ENCODE data around the gene EFL1.
"Not testable (repeated sequence)": the region's sequence is repeated elsewhere in the genome, so short reads cannot be mapped to it uniquely, and the experiment has no call there.

EFL1 gene

DNA sequence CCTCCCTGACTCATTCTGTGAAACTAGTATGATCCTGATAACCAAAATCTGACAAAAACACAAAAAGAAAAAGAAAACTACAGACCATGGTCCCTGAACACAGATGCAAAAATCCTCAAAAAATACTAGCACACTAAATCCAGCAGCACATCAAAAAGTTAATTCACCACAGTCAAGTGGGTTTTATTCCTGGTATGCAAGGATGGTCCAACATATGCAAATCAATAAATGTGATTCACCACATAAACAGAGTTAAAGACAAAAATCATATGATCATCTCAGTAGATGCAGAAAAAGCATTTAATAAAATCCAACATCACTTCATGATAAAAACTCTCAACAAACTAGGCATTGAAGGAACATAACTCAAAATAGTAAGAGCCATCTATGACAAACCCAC is 12.9 kb upstream of the EFL1 start:
- DNase-seq = no peak

GRCh38 chr15:82272154-82272553 is 9.6 kb upstream of the EFL1 start:
- DNase-seq = no peak

- DNase-seq = not testable (repeated sequence)
Observed at GRCh38 chr15:82268454-82268853, 5.9 kb upstream of the EFL1 start.

- not testable (repeated sequence) for DNase-seq
Observed at GRCh38 chr15:82267137-82267536, 4.6 kb upstream of the EFL1 start.

DNA sequence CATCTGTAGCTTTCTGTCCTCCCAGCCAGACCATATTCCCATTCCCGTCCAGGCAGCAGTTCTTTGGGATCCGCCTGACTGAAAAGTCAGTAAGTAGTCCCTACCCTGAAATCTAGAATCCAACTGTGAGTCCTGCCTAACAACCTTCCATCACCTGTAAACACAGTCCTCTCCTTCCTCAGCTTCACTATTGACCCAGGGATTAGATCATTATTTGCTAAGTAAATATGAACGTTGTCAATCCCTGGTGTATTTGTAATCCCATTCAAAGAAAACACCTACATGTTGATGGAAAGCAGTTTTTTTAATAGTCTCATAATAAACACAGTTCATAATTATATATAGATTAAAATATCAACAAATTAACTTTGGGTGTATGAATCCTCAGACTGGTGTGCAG is 816 bp upstream of the EFL1 start:
- DNase-seq = no peak

DNA sequence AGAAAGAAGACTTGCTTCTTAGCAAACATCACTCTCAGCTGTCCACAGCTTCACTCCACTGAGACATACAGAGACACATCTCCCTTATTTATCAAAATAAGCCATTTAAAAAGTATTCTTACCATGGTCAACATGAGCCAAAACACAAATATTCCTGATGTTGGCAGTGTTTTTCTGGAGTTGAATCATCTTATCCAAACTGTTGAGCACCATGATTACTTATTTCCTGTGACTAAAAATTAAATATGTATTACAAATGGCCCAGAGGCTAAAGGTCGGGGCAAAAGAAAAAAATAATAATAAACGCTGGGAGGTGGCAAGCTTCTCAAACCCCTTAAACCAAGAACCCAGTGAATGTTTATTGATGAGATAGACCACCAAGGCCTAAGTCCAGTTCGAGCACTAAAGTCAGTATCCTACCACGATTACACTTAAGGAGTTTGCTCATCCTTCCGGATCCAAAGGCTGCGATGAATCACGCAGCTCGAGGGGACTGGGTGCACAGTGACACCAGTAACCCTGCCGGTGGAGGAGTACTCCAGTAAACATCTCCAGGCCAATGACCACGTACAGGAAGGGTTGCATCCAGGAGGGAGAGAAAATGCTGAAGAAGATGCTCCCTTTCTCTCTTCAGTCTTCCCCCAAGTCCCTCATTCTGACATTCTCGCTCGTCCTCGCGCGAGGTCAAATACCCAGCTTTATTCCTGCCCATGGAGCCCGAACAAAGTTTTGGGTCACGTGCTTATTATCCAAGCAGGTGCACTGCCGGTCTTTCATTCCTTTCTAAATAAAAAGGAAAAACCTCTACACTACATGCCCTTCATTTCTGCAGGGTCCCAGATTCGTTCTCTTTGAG is 740 bp downstream of the EFL1 start:
- DNase-seq = not testable (repeated sequence)

DNA sequence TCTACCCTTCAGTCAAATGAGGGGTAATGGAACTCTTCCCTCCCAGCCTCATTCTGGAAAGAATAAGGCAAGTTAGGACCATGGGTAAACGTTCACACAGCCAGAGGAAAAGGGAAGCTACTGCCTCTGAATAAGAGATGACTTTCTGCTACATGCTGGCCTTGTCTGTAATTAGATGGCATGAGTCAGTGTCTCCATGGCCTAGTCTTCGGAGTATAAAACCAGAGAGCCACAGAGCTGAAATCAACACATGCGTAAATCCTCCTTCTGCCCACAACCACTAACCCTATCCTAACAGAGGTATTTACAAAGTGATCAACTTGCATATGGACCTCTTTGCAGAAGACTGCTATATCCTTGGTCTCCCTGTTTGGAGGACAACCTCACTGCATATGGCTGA is 14.3 kb downstream of the EFL1 start:
- DNase-seq = not testable (repeated sequence)

DNA sequence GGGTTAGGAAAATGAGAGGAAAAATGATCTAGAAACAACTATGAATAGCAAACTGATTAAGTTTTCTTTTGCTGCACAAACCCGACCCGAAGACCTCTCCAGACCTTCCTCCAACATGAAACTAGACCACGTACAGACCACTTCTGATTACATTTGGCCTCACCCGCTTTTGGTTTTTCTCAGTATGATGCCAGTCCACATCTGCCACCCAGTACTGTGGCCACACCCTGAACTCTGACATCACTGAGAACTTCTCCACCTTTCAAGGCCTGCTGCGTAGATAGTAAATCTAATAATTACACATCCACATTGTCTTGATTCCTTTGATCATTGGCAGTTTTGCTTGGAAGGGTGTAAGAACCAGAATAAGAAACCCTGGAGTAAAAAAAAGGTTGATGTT is 16.6 kb downstream of the EFL1 start:
- DNase-seq = not testable (repeated sequence)

DNA sequence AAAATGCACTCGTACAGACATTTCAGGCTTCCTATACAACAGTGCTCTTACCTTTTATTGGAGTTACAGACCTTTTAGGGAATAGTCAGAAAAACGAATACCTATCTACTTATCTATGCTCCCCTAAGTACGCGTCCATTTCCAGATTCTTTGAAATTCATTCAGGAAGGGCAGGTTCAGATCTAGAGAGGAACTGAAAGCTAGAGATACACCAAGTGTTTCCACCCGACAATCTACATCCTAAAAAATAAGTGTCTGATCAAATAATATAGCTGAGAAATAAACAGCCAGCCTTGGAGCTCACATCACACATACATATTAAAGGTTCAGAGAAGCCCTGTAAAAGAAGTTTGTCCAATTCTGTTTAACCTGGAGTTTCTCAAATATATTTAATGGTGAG is 18.9 kb downstream of the EFL1 start:
- DNase-seq = not testable (repeated sequence)

DNA sequence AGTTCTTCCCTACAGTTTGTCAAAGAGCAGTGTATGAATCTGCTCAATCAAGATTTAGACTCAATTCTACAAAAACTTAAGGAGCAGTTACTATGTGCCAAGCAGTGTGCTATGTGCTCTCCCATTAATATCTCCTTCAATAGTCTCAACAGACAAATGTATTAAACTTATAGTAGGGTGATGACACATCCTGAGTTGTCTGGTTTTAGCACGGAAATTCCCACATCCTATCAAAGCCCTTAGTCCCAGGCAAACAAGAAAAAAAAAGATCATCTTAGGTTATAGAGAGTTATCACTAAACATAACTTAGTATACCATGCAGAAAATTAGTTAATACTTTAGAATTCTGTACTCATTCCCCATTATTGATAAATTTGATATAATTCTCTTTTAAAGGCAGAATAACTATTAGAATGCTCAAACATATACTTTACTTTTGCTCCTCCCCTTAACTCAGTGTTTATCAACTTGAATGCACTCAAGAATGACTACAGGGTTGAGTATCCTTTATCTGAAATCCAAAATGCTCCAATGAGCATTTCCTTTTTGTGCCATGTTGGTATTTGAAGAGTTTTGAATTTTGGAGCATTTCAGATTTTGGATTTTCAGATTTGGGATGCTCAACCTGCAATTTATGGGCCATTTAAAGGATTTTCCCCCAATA is 20.6 kb downstream of the EFL1 start:
- DNase-seq = not testable (repeated sequence)

GRCh38 chr15:82239685-82240391 is 22.7 kb downstream of the EFL1 start:
- no peak for DNase-seq

DNA sequence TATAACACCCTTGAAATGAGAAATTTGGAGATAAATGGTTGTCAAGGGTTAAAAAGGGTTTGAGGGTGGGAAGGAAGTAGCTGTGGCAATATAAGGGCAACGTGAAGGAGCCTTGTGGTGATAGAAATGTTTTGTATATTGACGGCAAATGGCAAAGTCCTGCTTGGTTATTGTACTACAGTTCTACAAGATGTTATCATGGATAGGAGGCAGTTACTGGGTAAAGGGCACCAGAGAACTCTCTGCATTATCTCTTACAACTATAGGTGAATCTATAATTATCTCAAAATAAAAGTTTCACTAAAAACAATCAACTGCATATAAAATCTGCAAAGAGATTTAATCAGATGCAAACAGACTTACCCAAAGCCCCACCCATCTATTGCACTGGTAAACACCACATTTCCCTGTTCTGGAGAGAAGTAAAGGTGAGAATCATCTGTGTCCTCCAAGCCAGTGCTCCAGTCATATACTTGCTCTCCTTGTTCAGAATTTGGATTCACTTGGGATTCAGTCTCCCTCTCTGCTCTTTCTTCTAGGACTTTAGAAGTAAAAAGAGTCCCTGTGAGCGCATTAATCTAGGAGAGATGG is 24.5 kb downstream of the EFL1 start:
- not testable (repeated sequence) for DNase-seq

DNA sequence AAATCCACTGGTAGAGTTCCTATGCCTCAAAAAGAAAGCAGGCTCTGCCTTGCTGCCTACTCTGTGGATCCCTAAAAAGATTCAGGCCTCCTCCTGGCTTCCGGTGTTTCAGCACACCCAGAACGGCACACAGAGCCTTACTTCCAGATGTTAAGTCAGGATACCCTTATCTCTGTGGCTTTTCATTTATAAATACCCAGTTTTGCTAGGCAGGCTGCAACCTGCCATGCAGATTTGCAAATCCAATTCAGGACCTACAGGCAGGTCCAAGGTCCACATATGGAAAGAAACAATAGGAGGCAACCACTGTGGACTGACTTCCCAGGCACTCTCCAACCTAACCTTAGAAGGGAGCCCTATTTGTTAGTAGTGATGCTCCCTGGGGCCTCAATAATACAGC is 30.7 kb downstream of the EFL1 start:
- DNase-seq = no peak

- DNase-seq = no peak
Observed at GRCh38 chr15:82231233-82231632, 31.3 kb downstream of the EFL1 start.

- DNase-seq = no peak
Observed at GRCh38 chr15:82228750-82229149, 33.8 kb downstream of the EFL1 start.

GRCh38 chr15:82221535-82221934 is 41.0 kb downstream of the EFL1 start:
- not testable (repeated sequence) for DNase-seq

DNA sequence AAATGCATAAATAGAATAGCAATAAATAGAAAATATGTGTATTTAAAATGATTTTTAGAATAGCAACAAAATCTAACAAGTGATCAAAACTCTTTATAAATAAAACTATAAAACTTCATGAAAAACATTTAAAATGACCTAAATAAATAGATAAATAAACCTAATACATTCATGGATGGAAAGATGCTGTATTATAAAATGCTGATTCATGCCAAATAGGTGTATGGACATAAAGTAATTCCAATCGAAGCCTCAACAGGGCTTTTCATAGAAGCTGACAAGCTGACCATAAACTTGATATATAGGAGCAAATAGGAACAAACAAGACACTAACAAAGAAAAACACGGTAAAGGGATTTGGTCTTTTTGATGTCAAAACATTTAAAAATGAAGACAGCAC is 46.4 kb downstream of the EFL1 start:
- DNase-seq = not testable (repeated sequence)

- DNase-seq = not testable (repeated sequence)
Observed at GRCh38 chr15:82212201-82212600, 50.3 kb downstream of the EFL1 start.

- DNase-seq = peak; percentile 25
Observed at GRCh38 chr15:82210066-82210597, 52.4 kb downstream of the EFL1 start.

DNA sequence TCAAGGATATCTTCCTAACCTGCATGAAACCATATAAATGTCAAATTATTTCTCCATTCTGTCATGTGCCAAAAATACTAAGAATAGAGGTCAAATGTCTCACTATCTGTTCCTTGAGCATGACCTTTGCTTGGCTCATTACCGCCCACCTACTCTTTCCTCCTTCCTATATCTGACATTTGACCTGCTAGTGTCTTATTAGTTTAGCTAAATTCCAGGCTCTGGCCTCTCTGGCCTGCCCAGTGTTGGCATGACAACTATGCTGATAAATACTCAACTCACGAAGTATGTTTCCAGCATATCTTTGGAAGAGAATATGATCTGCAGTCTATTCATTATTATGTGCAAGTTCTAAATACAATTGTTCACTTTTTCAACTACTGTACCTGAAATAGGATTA is 58.0 kb downstream of the EFL1 start:
- not testable (repeated sequence) for DNase-seq

DNA sequence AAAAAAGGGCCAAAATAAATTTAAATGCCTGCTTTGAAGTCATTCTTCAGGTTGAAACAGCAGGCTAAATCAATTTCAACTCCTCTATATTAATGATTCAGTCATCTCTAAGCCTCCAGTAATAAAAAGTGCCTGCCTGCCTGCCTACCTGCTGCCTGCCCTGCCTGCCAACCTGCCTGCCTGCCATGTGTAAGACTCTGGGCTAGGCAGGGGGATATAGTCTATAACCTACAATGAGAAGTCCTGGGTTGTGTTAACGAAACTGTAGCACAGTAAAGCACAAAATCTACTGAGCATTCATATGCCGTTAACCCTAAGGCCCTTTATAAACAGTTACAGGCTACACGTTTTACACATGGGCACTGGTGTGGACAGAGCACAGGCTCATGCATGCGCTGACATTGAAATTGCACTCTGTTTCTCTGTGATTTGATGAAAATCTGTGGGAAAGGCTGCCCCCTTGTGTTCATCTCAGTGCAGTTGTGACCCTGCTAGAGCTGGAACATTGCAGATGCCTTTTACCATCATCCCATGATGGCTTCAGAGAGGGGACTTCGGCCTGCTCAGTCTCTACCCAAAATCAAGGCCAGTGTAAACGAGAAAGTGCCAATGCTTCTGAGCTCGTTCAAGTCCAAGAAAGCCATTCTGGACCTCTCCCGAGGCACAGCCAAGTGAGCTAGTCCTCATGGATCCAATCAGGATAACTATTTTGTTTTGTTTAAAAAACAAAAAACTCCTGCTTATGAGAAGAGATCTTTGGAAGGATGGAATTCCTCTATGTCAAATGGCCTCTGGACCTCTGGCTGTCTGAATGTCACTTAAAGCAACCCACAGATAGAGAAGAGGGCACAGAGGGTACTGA is 64.6 kb downstream of the EFL1 start:
- peak; percentile 26 for DNase-seq

GRCh38 chr15:82196353-82196752 is 66.2 kb downstream of the EFL1 start:
- no peak for DNase-seq
